Thyroid gland (tissue), 4 donors: ENCODE data around the gene UTP14A. TPM values are rescaled to one million over a fixed set of nuclear protein-coding genes. Genes with fewer than 3 reads are reported as not detected.
A peak's percentile ranks its signal among the peaks of the same experiment; 100 is the strongest.

Experiments used
- DNase-seq, 2 donors: peaks; one replicate each; pipeline ENCODE4 v3.0.0-alpha.2; 2019
- H3K27ac ChIP-seq, 3 donors: fragments of 200-600 bp; sonication (generic); 1 replicate in 2 of 3; 2 replicates in 1 of 3; pipeline ENCODE4 v1.5.1; 2016 to 2019; ENCODE audit warnings: mild to moderate bottlenecking in 1 of 3, moderate library complexity in 1 of 3
- H3K27me3 ChIP-seq: fragments of 200-600 bp; sonication (generic); one replicate; pipeline ENCODE4 v1.5.1; 2019
- H3K36me3 ChIP-seq, 2 donors: fragments of 200-600 bp; sonication (generic); one replicate each; pipeline ENCODE4 v1.5.1; 2016 to 2019
- H3K4me1 ChIP-seq, 2 donors: fragments of 200-600 bp; sonication (generic); one replicate each; pipeline ENCODE4 v1.5.1; 2017 to 2019
- H3K4me3 ChIP-seq, 3 donors: fragments of 200-600 bp; sonication (generic); replicated peaks in 1 of 3; 1 replicate in 2 of 3; 2 replicates in 1 of 3; pipeline ENCODE4 v1.5.1; 2016; ENCODE audit warnings: mild to moderate bottlenecking in 1 of 3
- H3K9me3 ChIP-seq: fragments of 200-600 bp; sonication (generic); one replicate; pipeline ENCODE4 v1.5.1; 2017
- CTCF ChIP-seq, 6 experiments: fragments of 200-600 bp in 3 of 6; fragments of 450-650 bp in 3 of 6; sonication (generic) in 3 of 6; IDR thresholded peaks; one replicate each; pipeline ENCODE4 v1.5.1; 2016 to 2019; ENCODE audit warnings: antibody characterized with exemption in 6 of 6, mild to moderate bottlenecking in 2 of 6, inconsistent platforms in 1 of 6, moderate library complexity in 1 of 6
- POLR2A ChIP-seq, 2 donors: fragments of 450-650 bp; IDR thresholded peaks; one replicate each; pipeline ENCODE4 v1.6.1; 2017; ENCODE audit warnings: antibody characterized with exemption in 2 of 2, mild to moderate bottlenecking in 2 of 2, moderate library complexity in 1 of 2
- WGBS, 2 donors: methylation state at CpG; one replicate each; pipeline ENCODE4 v1.1.5; 2017; 5-methylcytosine and 5-hydroxymethylcytosine counted together
- intact Hi-C: fragments of 100-400 bp; cut with DNase I; formaldehyde crosslinking; loops from one replicate; pipeline ENCODE4 v1.15.1; 2023
- total RNA-seq, 4 donors: library from RNA; depleted of rRNA; stranded (reverse); fragments of >200 nt; gene quantifications; one replicate each; pipeline ENCODE4 v1.2.3, GENCODE V29; 2016

Gene UTP14A
- total RNA-seq, 4 donors from 2014 or later, result 12.2 to 14.7 (median 13.4) TPM

DNA sequence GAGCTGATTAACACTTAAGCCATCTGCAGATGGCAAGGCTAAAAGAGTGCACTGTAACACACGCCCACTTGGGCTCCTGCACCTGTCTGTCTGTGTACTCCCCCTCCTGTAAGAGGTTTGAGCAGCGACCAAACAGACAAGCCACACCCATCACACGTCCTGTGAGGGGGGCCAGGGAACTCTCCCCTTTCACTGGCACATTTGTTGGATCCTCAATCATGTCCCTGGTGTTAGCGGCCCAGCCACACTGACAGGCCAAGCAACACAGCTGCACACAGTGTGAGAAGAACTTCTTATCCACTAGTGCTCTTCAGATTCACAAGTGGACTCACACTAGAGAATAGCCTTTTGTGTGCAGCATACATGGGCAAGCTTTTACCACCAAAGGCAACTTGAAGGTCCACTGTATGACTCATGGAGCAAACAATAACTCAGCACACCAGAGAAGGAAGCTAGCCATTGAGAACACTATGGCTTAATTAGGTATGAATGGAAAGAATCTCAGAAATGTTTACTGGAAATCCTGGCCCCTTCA is 29.1 kb upstream of the UTP14A start:
- Histone ChIP-seq H3K36me3 (no peaks in the 10 kb centered on the region), H3K4me1 (no peaks in the 10 kb centered on the region), H3K9me3 (no peaks in the 10 kb centered on the region), H3K27ac (no peak overlapping the region), H3K4me3 (no peak overlapping the region), H3K27me3 (no peaks in the 10 kb centered on the region)
- intact Hi-C loops, result no loop called here
- TF ChIP-seq CTCF (IDR thresholded peaks at IDR 0.05), result no peak
- TF ChIP-seq POLR2A (IDR thresholded peaks at IDR 0.05), result no peak
- WGBS, 2 donors, result 100% methylated on average over 1 of the region's 4 CpGs; no CpG with 5 or more reads in 1 of the 2 donors
- DNase-seq, result peak in 1 of 2 donors; percentile 2

DNA sequence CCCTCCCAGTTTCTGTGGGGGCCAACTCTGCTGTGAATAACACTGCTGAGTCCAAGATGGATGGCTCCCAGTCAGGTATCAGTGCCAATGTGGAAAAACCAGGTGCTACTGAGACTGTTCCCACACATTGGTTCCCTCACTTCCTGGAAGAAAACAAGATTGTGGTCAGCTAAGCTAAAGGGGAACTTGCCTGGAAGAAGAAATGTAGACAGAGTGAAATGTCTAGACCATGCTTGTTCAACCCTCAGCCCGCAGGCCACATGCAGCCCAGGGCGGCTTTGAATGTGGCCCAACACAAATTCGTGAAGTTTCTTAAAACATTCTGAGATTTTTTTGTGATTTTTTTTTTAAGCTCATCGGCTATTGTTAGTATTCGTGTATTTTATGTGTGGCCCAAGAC is 28.6 kb upstream of the UTP14A start:
- no peak for DNase-seq
- Histone ChIP-seq H3K9me3 (no peaks in the 10 kb centered on the region), H3K27ac (no peak overlapping the region), H3K4me1 (no peaks in the 10 kb centered on the region), H3K4me3 (no peak overlapping the region), H3K27me3 (no peaks in the 10 kb centered on the region), H3K36me3 (no peaks in the 10 kb centered on the region)
- WGBS, 2 donors, result 95 to 97% methylated on average over 5 of the region's 5 CpGs
- TF ChIP-seq CTCF (IDR thresholded peaks at IDR 0.05) (no peak), POLR2A (IDR thresholded peaks at IDR 0.05) (no peak)
- intact Hi-C loops, result no loop called here

DNA sequence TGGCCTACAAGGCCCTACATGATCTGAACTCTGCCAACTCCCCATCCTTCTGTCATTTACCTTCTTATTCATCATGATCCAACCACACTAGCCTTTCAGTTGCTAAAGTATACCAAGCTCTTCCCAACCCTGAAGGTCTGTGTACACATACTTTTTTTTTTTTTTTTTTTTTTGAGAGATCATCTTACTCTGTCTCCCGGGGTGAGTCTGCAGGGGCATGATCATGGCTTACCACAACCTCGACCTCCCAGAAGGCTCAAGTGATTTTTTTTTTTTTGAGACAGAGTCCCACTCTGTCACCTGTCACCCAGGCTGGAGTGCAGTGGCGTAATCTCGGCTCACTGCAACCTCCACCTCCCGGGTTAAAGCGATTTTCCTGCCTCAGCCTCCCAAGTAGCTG is 5.9 kb upstream of the UTP14A start:
- Histone ChIP-seq H3K4me3 (no peak overlapping the region), H3K27ac (no peak overlapping the region), H3K9me3 (no peaks in the 10 kb centered on the region), H3K27me3 (no peaks in the 10 kb centered on the region), H3K36me3 (no peaks in the 10 kb centered on the region), H3K4me1 (no peaks in the 10 kb centered on the region)
- DNase-seq, result no peak
- intact Hi-C loops, result no loop called here
- TF ChIP-seq CTCF (IDR thresholded peaks at IDR 0.05), result no peak
- WGBS, 2 donors, result 81 to 83% methylated on average over 6 of the region's 6 CpGs

GRCh38 chrX:129908636-129909035 is 2.7 kb downstream of the UTP14A start:
- H3K27ac ChIP-seq, result no peak overlapping the region
- no peaks in the 10 kb centered on the region for H3K9me3 ChIP-seq
- no peaks in the 10 kb centered on the region for H3K27me3 ChIP-seq
- peaks cover 5 to 10% of the 10 kb centered on the region in 2 donors for H3K36me3 ChIP-seq
- intact Hi-C loops, result no loop called here
- H3K4me1 ChIP-seq, result no peaks in the 10 kb centered on the region
- WGBS, 2 donors, result 95 to 98% methylated on average over 2 of the region's 2 CpGs
- TF ChIP-seq POLR2A (IDR thresholded peaks at IDR 0.05), result no peak
- TF ChIP-seq CTCF (IDR thresholded peaks at IDR 0.05), result no peak
- DNase-seq, result no peak
- H3K4me3 ChIP-seq, result no peak overlapping the region

DNA sequence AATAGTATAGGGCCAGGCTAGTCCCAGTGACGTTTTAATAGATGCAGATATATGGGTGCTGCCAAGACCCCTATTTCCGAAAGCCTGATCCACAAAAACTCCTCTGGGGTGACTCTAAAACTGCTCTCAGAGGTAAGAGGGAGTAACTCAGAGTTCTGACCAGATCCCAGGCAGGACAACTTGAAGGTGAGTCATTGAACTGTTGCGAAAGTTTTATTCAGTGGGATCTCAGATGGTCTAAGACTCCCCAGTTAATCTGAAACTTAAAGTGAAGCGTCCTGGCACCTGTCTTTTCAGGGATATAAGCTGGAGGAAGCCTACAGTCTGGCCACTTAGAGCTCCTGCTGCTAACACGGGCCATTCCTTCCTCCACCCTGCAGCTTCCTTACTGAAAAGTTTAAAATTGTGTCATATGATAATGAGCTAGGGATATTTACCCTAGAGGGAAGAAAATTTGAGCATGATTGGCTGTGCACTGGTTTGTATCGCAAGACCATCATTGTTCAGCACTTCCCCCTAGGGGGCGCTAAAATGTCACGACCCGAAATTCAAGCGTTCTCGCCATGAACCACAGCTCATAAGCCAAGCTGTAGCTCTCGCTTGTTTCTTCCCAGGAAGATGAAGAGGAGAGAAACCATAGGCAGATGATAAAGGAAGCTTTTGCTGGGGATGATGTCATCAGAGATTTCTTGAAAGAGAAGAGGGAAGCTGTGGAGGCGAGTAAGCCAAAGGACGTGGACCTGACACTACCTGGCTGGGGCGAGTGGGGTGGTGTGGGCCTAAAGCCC is 19.5 kb downstream of the UTP14A start:
- intact Hi-C loops, result loop anchor here (5.0 to 10.0 kb wide), 2 partner anchors 99 to 132 kb away; no protein-coding TSS in a partner anchor
- peak; percentile 65 to 71 for DNase-seq
- 39 to 41% methylated on average over 14 of the region's 15 CpGs for whole genome bisulfite sequencing, 2 donors
- Histone ChIP-seq H3K9me3 (no peaks in the 10 kb centered on the region), H3K4me3 (no peak overlapping the region), H3K27me3 (no peaks in the 10 kb centered on the region), H3K36me3 (peaks cover 0 to 22% of the 10 kb centered on the region in 2 donors), H3K4me1 (no peaks in the 10 kb centered on the region), H3K27ac (no peak overlapping the region)
- TF ChIP-seq POLR2A (IDR thresholded peaks at IDR 0.05) (no peak), CTCF (IDR thresholded peaks at IDR 0.05) (peak in 5 of 6 experiments; percentile 39 to 63 (median 58))
